Endothelial cell of umbilical vein (primary cell): Measurements from ENCODE around the gene JUNB. TPM values are rescaled to one million over a fixed set of nuclear protein-coding genes. Genes with fewer than 3 reads are reported as not detected.

Source experiments
- BruUV-seq: library from RNA; stranded (reverse); fragments of 400-500 nt; replicated peaks from 2 replicates; lab custom pipeline; 2021; lab: Mats Ljungman, UMichigan
- CTCF ChIA-PET: fragments of 300-600, 350-600 bp; sonication (Branson Sonifier 250); formaldehyde crosslinking; loops from one replicate; lab custom pipeline; 2021; ENCODE audit warnings: antibody characterized with exemption, inconsistent platforms; lab: Charles Lee
- POLR2A ChIA-PET: fragments of 300-600, 350-600 bp; sonication (Branson Sonifier 250); formaldehyde crosslinking; loops from one replicate; lab custom pipeline; 2021; ENCODE audit warnings: antibody characterized with exemption, inconsistent platforms; lab: Charles Lee
- DNase-seq: peaks from one replicate; pipeline ENCODE4 v3.0.0-alpha.2; 2011; ENCODE audit warnings: low read depth, low spot score
- FAIRE-seq: peaks from 2 replicates; lab custom pipeline; 2011; peaks lifted over from hg19 to GRCh38; lab: Jason Lieb, UNC
- H2AFZ ChIP-seq: 2 replicates; pipeline ENCODE4 v1.6.0; 2012; ENCODE audit warnings: low read depth, low read length, control low read depth, inconsistent platforms
- H3K27ac ChIP-seq: 2 replicates; pipeline ENCODE4 v1.5.1; 2011; ENCODE audit warnings: low read depth, mild to moderate bottlenecking, control low read depth, low read length, moderate library complexity; ENCODE audit not compliant: insufficient read depth
- H3K27me3 ChIP-seq, 2 experiments: 2 replicates each; pipeline versions ENCODE4 v1.6.0 to v1.6.1; 2011; ENCODE audit warnings: low read length in 2 of 2, mixed read lengths in 1 of 2; ENCODE audit not compliant: control insufficient read depth in 2 of 2, insufficient read depth in 2 of 2
- H3K36me3 ChIP-seq, 2 experiments: 2 replicates in 1 of 2; 3 replicates in 1 of 2; pipeline ENCODE4 v1.5.1; 2011; ENCODE audit warnings: low read length in 2 of 2, mild to moderate bottlenecking in 1 of 2, moderate library complexity in 1 of 2; ENCODE audit not compliant: control insufficient read depth in 2 of 2, insufficient read depth in 2 of 2; ENCODE audit errors: extremely low read depth in 1 of 2
- H3K4me1 ChIP-seq: 3 replicates; pipeline ENCODE4 v1.5.1; 2011; ENCODE audit warnings: mild to moderate bottlenecking, low read length; ENCODE audit not compliant: control insufficient read depth, insufficient read depth; ENCODE audit errors: extremely low read depth
- H3K4me2 ChIP-seq: 2 replicates; pipeline ENCODE4 v1.6.1; 2011; ENCODE audit warnings: low read length, control low read depth, mixed read lengths; ENCODE audit not compliant: insufficient read depth
- H3K4me3 ChIP-seq, 3 experiments: fragments of 200-600 bp in 1 of 3; sonication (generic), shearing (Covaris generic) in 1 of 3; replicated peaks in 1 of 3; 2 replicates each; pipeline ENCODE4 v1.5.1; 2011 to 2016; ENCODE audit warnings: control low read depth in 3 of 3, low read length in 3 of 3, mild to moderate bottlenecking in 2 of 3, inconsistent platforms in 1 of 3, low read depth in 1 of 3, moderate library complexity in 1 of 3; ENCODE audit not compliant: insufficient read depth in 1 of 3
- H3K79me2 ChIP-seq: 2 replicates; pipeline ENCODE4 v1.6.0; 2012; ENCODE audit warnings: low read length, inconsistent platforms; ENCODE audit not compliant: control insufficient read depth, insufficient read depth
- H3K9ac ChIP-seq: replicated peaks from 2 replicates; pipeline ENCODE3; 2011; ENCODE audit warnings: low read length, control low read depth; ENCODE audit not compliant: insufficient read depth; ENCODE audit errors: extremely low read depth
- H3K9me1 ChIP-seq: replicated peaks from 3 replicates; pipeline ENCODE4 v1.6.0; 2011; ENCODE audit warnings: mild to moderate bottlenecking, low read length; ENCODE audit not compliant: control insufficient read depth, insufficient read depth; ENCODE audit errors: extremely low read depth
- H3K9me3 ChIP-seq: replicated peaks from 2 replicates; pipeline ENCODE4 v1.5.1; 2012; ENCODE audit warnings: low read length, inconsistent platforms; ENCODE audit not compliant: control insufficient read depth, insufficient read depth
- H4K20me1 ChIP-seq: replicated peaks from 2 replicates; pipeline ENCODE3; 2011; ENCODE audit warnings: mild to moderate bottlenecking, low read length; ENCODE audit not compliant: control insufficient read depth, insufficient read depth; ENCODE audit errors: extremely low read depth
- CTCF ChIP-seq, 2 donors: IDR thresholded peaks; 1 replicate in 1 of 2; 2 replicates in 1 of 2; pipeline ENCODE4 v1.5.1; 2011; ENCODE audit warnings: low read length in 2 of 2, mild to moderate bottlenecking in 2 of 2, moderate library complexity in 2 of 2, control low read depth in 1 of 2, inconsistent platforms in 1 of 2, low read depth in 1 of 2; ENCODE audit not compliant: insufficient read depth in 1 of 2; ENCODE audit errors: extremely low read depth in 1 of 2
- FOS ChIP-seq: IDR thresholded peaks from 2 replicates; pipeline ENCODE4 v1.6.1; 2011; ENCODE audit warnings: mild to moderate bottlenecking, low read length, moderate library complexity, borderline replicate concordance; ENCODE audit not compliant: insufficient read depth
- JUN ChIP-seq: IDR thresholded peaks from 2 replicates; pipeline ENCODE4 v1.6.1; 2011; ENCODE audit warnings: borderline replicate concordance, low read depth; ENCODE audit not compliant: insufficient read length, insufficient read depth
- MAX ChIP-seq: IDR thresholded peaks from 2 replicates; pipeline ENCODE4 v1.6.1; 2011; ENCODE audit not compliant: insufficient read depth, insufficient read length
- MYC ChIP-seq: IDR thresholded peaks from one replicate; pipeline ENCODE4 v1.6.1; 2011; ENCODE audit warnings: mild to moderate bottlenecking, low read depth, low read length
- POLR2A ChIP-seq: IDR thresholded peaks from 2 replicates; pipeline ENCODE4 v1.6.1; 2012; ENCODE audit warnings: low read depth, mild to moderate bottlenecking, control low read depth, low read length
- POLR2AphosphoS5 ChIP-seq: IDR thresholded peaks from 2 replicates; pipeline ENCODE4 v1.6.1; 2012; ENCODE audit warnings: low read depth, mild to moderate bottlenecking, control low read depth, low read length, moderate library complexity; ENCODE audit not compliant: insufficient read depth
- dilution Hi-C: fragments of 300-500 bp; cut with MboI; formaldehyde crosslinking; loops from one replicate; pipeline ENCODE4 v1.15.0; 2019; ENCODE audit warnings: low sequenced_read_pairs; ENCODE audit not compliant: extremely low pct_ligation_motif_present
- intact Hi-C: fragments of 100-400 bp; cut with micrococcal nuclease; formaldehyde crosslinking; loops from one replicate; pipeline ENCODE4 v1.10.0; 2022
- polyA plus RNA-seq, 4 experiments: library from polyadenylated mRNA; depleted of rRNA in 3 of 4; stranded (reverse) in 3 of 4; unstranded in 1 of 4; fragments of >200 nt; gene quantifications; 2 replicates each; pipeline versions ENCODE4 v1.2.1 to v1.2.3, GENCODE V29; 2011 to 2012; ENCODE audit warnings: missing spikeins in 1 of 4
- total RNA-seq: library from RNA; stranded (reverse); gene quantifications from 2 replicates; pipeline ENCODE4 v1.2.3, GENCODE V29; 2021

The JUNB gene
- total and polyA plus RNA-seq, 2 donors (not counting 3 experiments of a cell fraction or from before 2014, with no cell fraction given), result 22.8 to 74.4 TPM

- Histone ChIP-seq H3K27ac (peak overlapping the region; percentile 82), H3K79me2 (no peaks in the 10 kb centered on the region), H3K9me3 (no peaks in the 10 kb centered on the region), H3K4me3 (no peak overlapping the region), H3K36me3 (no peaks in the 10 kb centered on the region), H3K9me1 (no peaks in the 10 kb centered on the region), H4K20me1 (no peaks in the 10 kb centered on the region), H2AFZ (no peak overlapping the region), H3K4me2 (peak overlapping the region; percentile 57), H3K4me1 (peaks cover 30% of the 10 kb centered on the region), H3K9ac (peak overlapping the region; percentile 52), H3K27me3 (no peaks in the 10 kb centered on the region)
- no peak for TF ChIP-seq MYC
- no peak for TF ChIP-seq FOS
- TF ChIP-seq POLR2AphosphoS5, result no peak
- peak in 1 of 2 donors; percentile 5 for TF ChIP-seq CTCF (IDR thresholded peaks at IDR 0.05; ENCODE audit: extremely low read depth in 1 of 2, insufficient read depth in 1 of 2, low read depth in 1 of 2, low read length in 2 of 2)
- no peak for TF ChIP-seq MAX
- no peak for TF ChIP-seq POLR2A
- TF ChIP-seq JUN, result no peak
- CTCF ChIA-PET, result interaction anchor here (4.9 to 10.3 kb wide), 3 partner anchors 8 to 18 kb away, joined by 48 to 387 read pairs (median 144); partner anchors contain the start of genes JUNB, PRDX2 and THSD8
- peak; percentile 82 for FAIRE-seq
- BruUV-seq, result no TSS peak
- intact Hi-C loops (no loop called here), dilution Hi-C loops (no loop called here)
- POLR2A ChIA-PET, result interaction anchor here (0.9 to 5.2 kb wide), 2 partner anchors 13 to 18 kb away, joined by 4 to 94 read pairs; partner anchors contain the start of gene JUNB
- DNase-seq, result peak; percentile 67
These were observed 11.9 kb upstream of the JUNB start for GRCh38 chr19:12779162-12779993.
